Stimulated activated naive B cell treated with anti-CD40 and anti-IgM and Interleukin-4, amounts not matched to agents 10 μg/mL and 1 μg/mL and 100 μg/mL, for 72 hours (primary cell): ENCODE data around the gene SKA1.
A peak's percentile ranks its signal among the peaks of the same experiment; 100 is the strongest.

Source experiments
- ATAC-seq, 2 donors: fragments of 150-1000 bp; cut with Tn5 transposase; replicated peaks; 2 replicates each; pipeline ENCODE4 v1.10.0; 2021; ENCODE audit warnings: moderate library complexity in 1 of 2
- DNase-seq: peaks from one replicate; pipeline ENCODE4 v3.0.0; 2021
- H3K27ac Mint-ChIP-seq: one replicate; pipeline ENCODE4 v1.8.0; 2022; ENCODE audit warnings: mild to moderate bottlenecking, mixed read lengths
- H3K27me3 Mint-ChIP-seq, 2 donors: one replicate each; pipeline ENCODE4 v1.8.0; 2022; ENCODE audit warnings: mixed read lengths in 2 of 2
- H3K36me3 Mint-ChIP-seq, 2 donors: one replicate each; pipeline ENCODE4 v1.8.0; 2022; ENCODE audit warnings: mixed read lengths in 2 of 2, mild to moderate bottlenecking in 1 of 2
- H3K4me1 Mint-ChIP-seq, 2 donors: one replicate each; pipeline ENCODE4 v1.8.0; 2022; ENCODE audit warnings: mixed read lengths in 2 of 2, mild to moderate bottlenecking in 1 of 2
- H3K4me3 Mint-ChIP-seq, 2 donors: one replicate each; pipeline ENCODE4 v1.8.0; 2022; ENCODE audit warnings: mild to moderate bottlenecking in 2 of 2, mixed read lengths in 2 of 2, moderate library complexity in 1 of 2
- H3K9me3 Mint-ChIP-seq, 2 donors: one replicate each; pipeline ENCODE4 v1.8.0; 2022; ENCODE audit warnings: mixed read lengths in 2 of 2, mild to moderate bottlenecking in 1 of 2

SKA1 gene

GRCh38 chr18:50374753-50375391, at the start of gene SKA1:
Gene SKA1, plus strand, starts transcription at chr18:50375046. Its CDS starts 785 bp downstream, at chr18:50375831.
- peaks cover 5 to 7% of the 10 kb centered on the region in 2 donors for H3K9me3 Mint-ChIP-seq
- ATAC-seq, result peak; percentile 97 to 98
- DNase-seq, result peak; percentile 89
- H3K36me3 Mint-ChIP-seq, result peaks cover 3 to 4% of the 10 kb centered on the region in 2 donors
- H3K4me1 Mint-ChIP-seq, result peaks cover 2 to 7% of the 10 kb centered on the region in 2 donors
- H3K27me3 Mint-ChIP-seq, result peaks cover 6 to 7% of the 10 kb centered on the region in 2 donors
- peak within 1 kb of the TSS; percentile 94 for H3K27ac Mint-ChIP-seq
- peak within 1 kb of the TSS; percentile 82 to 88 for H3K4me3 Mint-ChIP-seq

GRCh38 chr18:50327983-50328382, 46.9 kb upstream of the SKA1 start:
- Mint-ChIP-seq H3K4me3 (no peak overlapping the region), H3K27me3 (peaks cover 0 to 11% of the 10 kb centered on the region in 2 donors), H3K4me1 (peaks cover 17 to 34% of the 10 kb centered on the region in 2 donors), H3K36me3 (peaks cover 0 to 2% of the 10 kb centered on the region in 2 donors), H3K9me3 (no peaks in the 10 kb centered on the region), H3K27ac (no peak overlapping the region)
- DNase-seq (no peak), ATAC-seq (no peak)

- Mint-ChIP-seq H3K27me3 (peaks cover 0 to 7% of the 10 kb centered on the region in 2 donors), H3K36me3 (peaks cover 0 to 2% of the 10 kb centered on the region in 2 donors), H3K4me1 (peaks cover 30 to 45% of the 10 kb centered on the region in 2 donors), H3K27ac (no peak overlapping the region), H3K9me3 (no peaks in the 10 kb centered on the region), H3K4me3 (no peak overlapping the region)
- no peak for ATAC-seq
- DNase-seq, result no peak
Observed at GRCh38 chr18:50330176-50330575, 44.7 kb upstream of the SKA1 start.

GRCh38 chr18:50331691-50332090, 43.2 kb upstream of the SKA1 start:
- Mint-ChIP-seq H3K36me3 (peaks cover 0 to 2% of the 10 kb centered on the region in 2 donors), H3K9me3 (no peaks in the 10 kb centered on the region), H3K27ac (no peak overlapping the region), H3K4me3 (no peak overlapping the region), H3K27me3 (peaks cover 0 to 3% of the 10 kb centered on the region in 2 donors), H3K4me1 (peaks cover 37 to 54% of the 10 kb centered on the region in 2 donors)
- ATAC-seq, result no peak
- DNase-seq, result no peak

- Mint-ChIP-seq H3K4me1 (peaks cover 51 to 81% of the 10 kb centered on the region in 2 donors), H3K27me3 (no peaks in the 10 kb centered on the region), H3K27ac (peak overlapping the region; percentile 76), H3K9me3 (no peaks in the 10 kb centered on the region), H3K4me3 (peak overlapping the region; percentile 7 to 40), H3K36me3 (peaks cover 0 to 2% of the 10 kb centered on the region in 2 donors)
- DNase-seq (peak; percentile 56), ATAC-seq (peak; percentile 87 to 89)
Observed at GRCh38 chr18:50334546-50335152, 40.2 kb upstream of the SKA1 start.

- Mint-ChIP-seq H3K27ac (no peak overlapping the region), H3K27me3 (no peaks in the 10 kb centered on the region), H3K4me1 (peaks cover 42 to 73% of the 10 kb centered on the region in 2 donors), H3K9me3 (no peaks in the 10 kb centered on the region), H3K4me3 (no peak overlapping the region), H3K36me3 (no peaks in the 10 kb centered on the region)
- DNase-seq (no peak), ATAC-seq (peak; percentile 15 to 19)
Observed at GRCh38 chr18:50338122-50338521, 36.7 kb upstream of the SKA1 start.

GRCh38 chr18:50338715-50339114, 36.1 kb upstream of the SKA1 start:
- no peak overlapping the region for H3K4me3 Mint-ChIP-seq
- ATAC-seq (no peak), DNase-seq (no peak)
- H3K4me1 Mint-ChIP-seq, result peaks cover 36 to 67% of the 10 kb centered on the region in 2 donors
- no peaks in the 10 kb centered on the region for H3K9me3 Mint-ChIP-seq
- H3K36me3 Mint-ChIP-seq, result no peaks in the 10 kb centered on the region
- H3K27me3 Mint-ChIP-seq, result no peaks in the 10 kb centered on the region
- H3K27ac Mint-ChIP-seq, result no peak overlapping the region

GRCh38 chr18:50340078-50340477, 34.8 kb upstream of the SKA1 start:
- H3K9me3 Mint-ChIP-seq, result no peaks in the 10 kb centered on the region

GRCh38 chr18:50341443-50341842, 33.4 kb upstream of the SKA1 start:
- Mint-ChIP-seq H3K36me3 (no peaks in the 10 kb centered on the region), H3K27ac (no peak overlapping the region), H3K27me3 (no peaks in the 10 kb centered on the region), H3K4me1 (peaks cover 21 to 44% of the 10 kb centered on the region in 2 donors), H3K9me3 (no peaks in the 10 kb centered on the region), H3K4me3 (no peak overlapping the region)
- no peak for ATAC-seq
- DNase-seq, result no peak

More at GRCh38 chr18:50340078-50340477, 34.8 kb upstream of the SKA1 start:
- ATAC-seq (no peak), DNase-seq (no peak)
- Mint-ChIP-seq H3K27me3 (no peaks in the 10 kb centered on the region), H3K4me3 (no peak overlapping the region), H3K36me3 (no peaks in the 10 kb centered on the region), H3K4me1 (peaks cover 26 to 54% of the 10 kb centered on the region in 2 donors), H3K27ac (no peak overlapping the region)

- Mint-ChIP-seq H3K9me3 (peaks cover 0 to 2% of the 10 kb centered on the region in 2 donors), H3K4me3 (no peak overlapping the region), H3K36me3 (no peaks in the 10 kb centered on the region), H3K27ac (no peak overlapping the region), H3K27me3 (peaks cover 10 to 14% of the 10 kb centered on the region in 2 donors), H3K4me1 (peaks cover 1 to 7% of the 10 kb centered on the region in 2 donors)
- DNase-seq (no peak), ATAC-seq (no peak)
Observed at GRCh38 chr18:50350699-50351098, 24.1 kb upstream of the SKA1 start.

GRCh38 chr18:50356036-50356945, 18.6 kb upstream of the SKA1 start:
- DNase-seq (peak; percentile 27), ATAC-seq (peak; percentile 87 to 92)
- no peaks in the 10 kb centered on the region for H3K36me3 Mint-ChIP-seq
- peak overlapping the region; percentile 22 to 50 for H3K4me3 Mint-ChIP-seq
- H3K27ac Mint-ChIP-seq, result peak overlapping the region; percentile 22
- H3K4me1 Mint-ChIP-seq, result peaks cover 12 to 23% of the 10 kb centered on the region in 2 donors
- H3K27me3 Mint-ChIP-seq, result peaks cover 14 to 20% of the 10 kb centered on the region in 2 donors
- H3K9me3 Mint-ChIP-seq, result peaks cover 0 to 2% of the 10 kb centered on the region in 2 donors

- Mint-ChIP-seq H3K27me3 (peaks cover 9 to 13% of the 10 kb centered on the region in 2 donors), H3K27ac (no peak overlapping the region)
- DNase-seq, result no peak
Observed at GRCh38 chr18:50358844-50359243, 16.0 kb upstream of the SKA1 start.

GRCh38 chr18:50359806-50360205, 15.0 kb upstream of the SKA1 start:
- Mint-ChIP-seq H3K36me3 (no peaks in the 10 kb centered on the region), H3K27me3 (peaks cover 15 to 21% of the 10 kb centered on the region in 2 donors), H3K9me3 (no peaks in the 10 kb centered on the region), H3K27ac (no peak overlapping the region), H3K4me3 (no peak overlapping the region), H3K4me1 (peaks cover 11 to 17% of the 10 kb centered on the region in 2 donors)
- DNase-seq, result no peak
- ATAC-seq, result no peak

More at GRCh38 chr18:50358844-50359243, 16.0 kb upstream of the SKA1 start:
- Mint-ChIP-seq H3K9me3 (no peaks in the 10 kb centered on the region), H3K4me3 (no peak overlapping the region), H3K36me3 (no peaks in the 10 kb centered on the region), H3K4me1 (peaks cover 11 to 17% of the 10 kb centered on the region in 2 donors)
- ATAC-seq, result no peak

GRCh38 chr18:50360611-50361010, 14.2 kb upstream of the SKA1 start:
- Mint-ChIP-seq H3K27ac (no peak overlapping the region), H3K4me1 (peaks cover 11 to 16% of the 10 kb centered on the region in 2 donors), H3K9me3 (peaks cover 0 to under 1% of the 10 kb centered on the region in 2 donors), H3K4me3 (no peak overlapping the region), H3K36me3 (no peaks in the 10 kb centered on the region), H3K27me3 (peaks cover 15 to 22% of the 10 kb centered on the region in 2 donors)
- DNase-seq, result no peak
- no peak for ATAC-seq
